ENCODE data around the gene FSD1L.
"Not testable (repeated sequence)": the region's sequence is repeated elsewhere in the genome, so short reads cannot be mapped to it uniquely, and the experiment has no call there.

FSD1L gene

DNA sequence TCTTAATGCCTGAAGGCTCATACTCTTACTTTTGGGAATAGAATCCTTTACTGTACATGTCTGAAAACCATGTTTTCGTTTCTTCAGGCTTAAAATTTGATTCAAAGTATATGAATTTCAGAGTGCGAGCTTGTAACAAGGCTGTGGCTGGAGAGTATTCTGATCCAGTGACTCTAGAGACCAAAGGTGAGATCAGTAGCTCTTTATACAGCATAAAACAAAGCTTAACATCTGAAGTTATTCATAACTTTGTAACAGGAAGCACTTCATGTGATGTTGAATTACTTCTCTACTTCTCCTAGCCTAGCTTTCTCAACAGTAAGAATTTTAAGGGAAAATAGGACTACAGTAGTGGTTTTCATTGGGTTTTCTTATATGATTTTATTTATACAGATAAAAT, 60.7 kb downstream of the FSD1L start:
- DNase-seq (ENCODE audit: low read depth) = no peak
- TF ChIP-seq, protein P1, sequence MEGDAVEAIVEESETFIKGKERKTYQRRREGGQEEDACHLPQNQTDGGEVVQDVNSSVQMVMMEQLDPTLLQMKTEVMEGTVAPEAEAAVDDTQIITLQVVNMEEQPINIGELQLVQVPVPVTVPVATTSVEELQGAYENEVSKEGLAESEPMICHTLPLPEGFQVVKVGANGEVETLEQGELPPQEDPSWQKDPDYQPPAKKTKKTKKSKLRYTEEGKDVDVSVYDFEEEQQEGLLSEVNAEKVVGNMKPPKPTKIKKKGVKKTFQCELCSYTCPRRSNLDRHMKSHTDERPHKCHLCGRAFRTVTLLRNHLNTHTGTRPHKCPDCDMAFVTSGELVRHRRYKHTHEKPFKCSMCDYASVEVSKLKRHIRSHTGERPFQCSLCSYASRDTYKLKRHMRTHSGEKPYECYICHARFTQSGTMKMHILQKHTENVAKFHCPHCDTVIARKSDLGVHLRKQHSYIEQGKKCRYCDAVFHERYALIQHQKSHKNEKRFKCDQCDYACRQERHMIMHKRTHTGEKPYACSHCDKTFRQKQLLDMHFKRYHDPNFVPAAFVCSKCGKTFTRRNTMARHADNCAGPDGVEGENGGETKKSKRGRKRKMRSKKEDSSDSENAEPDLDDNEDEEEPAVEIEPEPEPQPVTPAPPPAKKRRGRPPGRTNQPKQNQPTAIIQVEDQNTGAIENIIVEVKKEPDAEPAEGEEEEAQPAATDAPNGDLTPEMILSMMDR (conservative IDR thresholded peaks at IDR 0.05; ENCODE audit: control insufficient read depth, insufficient read depth, low read depth, low read length) = no peak
- no peak overlapping the region for H3K4me3 ChIP-seq (ENCODE audit: control insufficient read depth, low read depth, low read length)

DNA sequence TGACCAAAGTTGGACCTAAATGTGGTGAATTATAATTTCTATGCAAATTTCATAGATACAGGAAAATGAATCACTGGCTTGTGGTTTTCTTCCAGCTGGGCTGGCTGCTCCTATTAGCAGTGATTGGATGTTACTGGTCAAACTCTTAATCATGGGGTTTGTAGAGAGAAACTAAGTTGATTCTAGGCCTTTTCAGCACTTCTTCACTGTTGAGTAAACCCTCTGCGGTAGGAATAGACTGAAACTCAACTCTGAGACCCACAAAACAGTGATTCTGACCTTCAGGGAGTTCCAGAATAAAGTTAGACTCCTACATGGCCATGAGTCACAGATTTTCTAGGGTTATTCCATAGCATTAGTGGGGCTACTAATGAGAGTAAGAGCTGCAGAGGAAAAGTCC, 62.2 kb downstream of the FSD1L start:
- peak; percentile 85 for DNase-seq (ENCODE audit: low read depth)
- TF ChIP-seq, protein P1 (conservative IDR thresholded peaks at IDR 0.05; ENCODE audit: control insufficient read depth, insufficient read depth, low read depth, low read length) = no peak
- no peak overlapping the region for H3K4me3 ChIP-seq (ENCODE audit: control insufficient read depth, low read depth, low read length)

DNA sequence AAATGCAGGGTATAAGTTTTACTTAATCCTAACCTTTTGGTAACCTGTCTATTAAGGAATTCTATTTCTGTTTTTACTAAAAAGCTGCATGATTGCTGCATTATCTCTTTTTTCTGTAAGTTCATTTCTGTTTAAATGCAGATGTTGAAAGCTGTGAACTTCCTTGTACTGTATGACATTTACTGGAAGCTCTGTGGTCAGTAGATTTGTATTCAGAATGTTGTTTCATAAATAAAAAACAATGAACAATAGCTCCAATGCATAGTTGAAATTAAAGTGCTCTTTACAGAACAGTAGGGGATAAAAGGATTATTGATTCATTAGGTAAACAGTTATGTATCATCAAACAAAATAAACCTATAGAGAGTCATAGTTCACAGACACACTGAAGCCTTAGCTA, 63.6 kb downstream of the FSD1L start:
- no peak for DNase-seq (ENCODE audit: low read depth)
- H3K4me3 ChIP-seq (ENCODE audit: control insufficient read depth, low read depth, low read length) = no peak overlapping the region
- TF ChIP-seq, protein P1 (conservative IDR thresholded peaks at IDR 0.05; ENCODE audit: control insufficient read depth, insufficient read depth, low read depth, low read length) = no peak

DNA sequence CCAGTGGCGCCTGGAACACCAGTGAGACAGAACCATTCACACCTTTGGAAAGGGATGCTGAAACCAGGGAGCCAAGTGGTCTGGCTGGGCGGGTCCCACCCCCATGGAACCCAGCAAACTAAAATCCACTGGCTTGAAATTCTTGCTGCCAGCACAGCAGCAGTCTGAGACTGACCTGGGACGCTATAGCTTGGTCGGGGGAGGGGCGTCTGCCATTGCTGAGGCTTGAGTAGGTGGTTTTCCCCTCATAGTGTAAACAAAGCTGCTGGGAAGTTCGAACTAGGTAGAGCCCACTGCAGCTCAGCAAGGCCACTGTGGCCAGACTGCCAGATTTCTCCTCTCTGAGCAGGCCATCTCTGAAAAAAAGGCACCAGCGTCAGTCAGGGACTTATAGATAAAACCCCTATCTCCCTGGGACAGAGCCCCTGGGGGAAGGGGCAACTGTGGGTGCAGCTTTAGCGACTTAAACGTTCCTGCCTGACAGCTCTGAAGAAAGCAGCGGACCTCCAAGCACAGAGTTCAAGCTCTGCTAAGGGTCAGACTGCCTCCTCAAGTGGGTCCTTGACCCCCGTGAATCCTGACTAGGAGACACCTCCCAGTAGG, 68.1 kb downstream of the FSD1L start:
- TF ChIP-seq, protein P1 (conservative IDR thresholded peaks at IDR 0.05; ENCODE audit: control insufficient read depth, insufficient read depth, low read depth, low read length) = no peak
- H3K4me3 ChIP-seq (ENCODE audit: control insufficient read depth, low read depth, low read length) = no peak overlapping the region
- no peak for DNase-seq (ENCODE audit: low read depth)

DNA sequence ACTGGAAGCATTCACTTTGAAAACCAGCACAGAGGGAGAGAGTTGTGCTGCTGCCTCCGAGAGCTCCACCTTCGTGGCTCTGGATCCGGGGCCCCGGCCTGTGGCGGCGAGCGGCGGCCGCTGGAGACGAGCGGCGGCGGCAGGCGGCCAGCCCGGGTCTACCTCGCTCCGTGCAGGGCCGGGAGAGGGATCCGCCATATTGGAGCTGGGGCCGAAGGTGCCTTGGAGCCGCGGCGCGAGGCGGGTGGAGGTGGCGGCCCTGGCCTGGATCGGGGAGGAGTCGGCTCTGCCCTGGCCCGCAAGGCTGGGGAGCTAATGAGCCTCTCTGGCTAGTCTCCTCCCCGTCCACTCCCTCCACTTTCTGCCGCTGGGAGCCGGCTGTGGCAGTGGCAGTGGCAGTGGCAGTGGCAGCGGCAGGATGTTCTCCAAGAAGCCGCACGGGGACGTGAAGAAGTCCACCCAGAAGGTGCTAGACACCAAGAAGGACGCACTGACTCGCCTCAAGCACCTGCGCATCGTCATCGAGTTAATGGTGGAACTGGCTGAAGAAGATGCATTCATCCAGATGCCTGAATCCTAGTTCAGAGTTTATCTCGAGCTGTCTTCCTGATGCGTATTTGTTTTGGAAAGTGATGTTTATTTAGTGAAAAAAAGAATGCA, 72.0 kb downstream of the FSD1L start:
- H3K4me3 ChIP-seq (ENCODE audit: control insufficient read depth, low read depth, low read length) = peak overlapping the region; percentile 15
- not testable (repeated sequence) for DNase-seq (ENCODE audit: low read depth)

DNA sequence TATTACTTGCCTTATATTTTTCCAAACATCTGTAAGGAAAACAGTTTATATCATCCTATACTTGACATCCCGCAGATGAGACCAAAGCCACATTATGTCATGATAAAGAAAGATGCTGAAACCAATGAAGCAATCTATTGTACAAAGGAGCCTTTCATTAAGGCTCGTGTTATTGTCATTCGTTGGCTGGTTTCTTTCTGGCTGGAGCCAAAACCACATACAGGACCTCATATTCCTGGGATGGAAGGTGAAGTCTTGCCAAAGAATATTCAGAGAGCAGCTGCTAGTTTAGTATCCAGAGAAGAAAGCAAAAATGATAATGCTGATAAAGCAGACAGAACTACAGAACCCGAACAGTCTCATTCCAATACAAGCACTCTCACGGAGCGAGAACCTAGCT, 73.2 kb downstream of the FSD1L start:
- H3K4me3 ChIP-seq (ENCODE audit: control insufficient read depth, low read depth, low read length); DNase-seq (ENCODE audit: low read depth): not testable (repeated sequence)

DNA sequence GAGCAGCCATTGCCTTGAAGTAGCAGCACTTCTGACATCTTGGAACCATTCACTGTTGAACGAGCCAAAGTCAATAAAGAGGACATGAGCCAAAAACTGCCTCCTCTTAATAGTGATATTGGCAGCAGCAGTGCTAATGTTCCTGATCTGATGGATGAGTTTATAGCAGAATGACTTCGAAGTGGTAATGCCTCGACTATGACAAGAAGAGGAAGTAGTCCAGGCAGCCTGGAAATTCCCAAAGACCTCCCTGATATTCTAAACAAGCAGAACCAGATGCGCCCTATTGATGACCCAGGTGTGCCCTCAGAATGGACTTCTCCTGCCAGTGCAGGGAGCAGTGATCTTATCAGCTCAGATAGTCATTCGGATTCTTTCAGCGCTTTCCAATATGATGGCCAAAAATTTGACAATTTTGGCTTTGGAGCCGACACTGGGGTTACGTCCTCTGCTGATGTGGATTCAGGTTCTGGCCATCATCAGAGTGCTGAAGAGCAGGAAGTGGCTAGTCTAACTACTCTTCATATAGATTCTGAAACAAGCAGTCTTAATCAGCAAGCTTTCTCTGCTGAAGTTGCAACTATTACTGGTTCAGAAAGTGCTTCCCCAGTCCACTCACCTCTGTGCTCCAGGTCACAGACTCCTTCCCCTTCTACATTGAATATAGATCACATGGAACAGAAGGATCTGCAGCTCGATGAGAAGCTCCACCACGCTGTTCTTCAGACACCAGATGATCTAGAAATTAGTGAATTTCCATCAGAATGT, 75.0 kb downstream of the FSD1L start:
- not testable (repeated sequence) for H3K4me3 ChIP-seq (ENCODE audit: control insufficient read depth, low read depth, low read length); DNase-seq (ENCODE audit: low read depth)

DNA sequence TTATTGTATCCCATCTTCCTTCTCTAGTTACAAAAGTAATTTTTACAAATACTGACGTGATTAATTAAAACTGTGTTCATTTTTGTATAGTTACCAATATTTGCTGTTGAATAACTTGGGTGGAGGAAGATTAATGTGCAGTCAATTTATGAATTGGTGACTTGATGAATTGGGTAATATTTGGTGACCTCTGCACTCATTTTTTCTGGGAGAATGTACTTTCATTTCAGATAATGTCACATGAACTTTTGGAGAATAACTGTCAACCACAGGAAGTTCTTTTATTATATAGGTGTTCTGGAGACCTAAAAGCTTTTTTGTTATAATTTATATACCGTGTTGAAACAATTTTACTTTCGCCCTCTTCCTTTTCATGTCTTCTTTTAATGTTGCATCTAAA, 83.7 kb downstream of the FSD1L start:
- no peak overlapping the region for H3K4me3 ChIP-seq (ENCODE audit: control insufficient read depth, low read depth, low read length)
- TF ChIP-seq, protein P1 (conservative IDR thresholded peaks at IDR 0.05; ENCODE audit: control insufficient read depth, insufficient read depth, low read depth, low read length) = no peak
- no peak for DNase-seq (ENCODE audit: low read depth)
